Spleen (tissue), 11 donors: ENCODE measurements around the gene KCNK17. TPM values are rescaled to one million over a fixed set of nuclear protein-coding genes. Genes with fewer than 3 reads are reported as not detected.

Experiments
- DNase-seq: peaks from one replicate; pipeline ENCODE4 v3.0.0-alpha.2; 2020
- H3K27ac ChIP-seq, 8 donors: fragments of 200-600 bp; sonication (generic) in 7 of 8; 1 replicate in 4 of 8; 2 replicates in 4 of 8; pipeline versions ENCODE4 v1.5.0 to v1.8.0; 2016 to 2021; ENCODE audit warnings: inconsistent platforms in 4 of 8, mild to moderate bottlenecking in 4 of 8, moderate library complexity in 1 of 8
- H3K27me3 ChIP-seq, 7 donors: fragments of 200-600 bp; sonication (generic) in 6 of 7; replicated peaks in 1 of 7; 1 replicate in 4 of 7; 2 replicates in 3 of 7; pipeline versions ENCODE4 v1.5.0 to v1.8.0; 2016 to 2021; ENCODE audit warnings: inconsistent platforms in 3 of 7, mild to moderate bottlenecking in 1 of 7
- H3K36me3 ChIP-seq, 6 donors: fragments of 200-600 bp; sonication (generic) in 5 of 6; 1 replicate in 4 of 6; 2 replicates in 2 of 6; pipeline versions ENCODE4 v1.5.0 to v1.8.0; 2016 to 2021; ENCODE audit warnings: inconsistent platforms in 2 of 6
- H3K4me1 ChIP-seq, 6 donors: fragments of 200-600 bp; sonication (generic) in 5 of 6; 1 replicate in 3 of 6; 2 replicates in 3 of 6; pipeline versions ENCODE4 v1.5.0 to v1.8.0; 2016 to 2021; ENCODE audit warnings: inconsistent platforms in 3 of 6
- H3K4me3 ChIP-seq, 8 donors: fragments of 200-600 bp; sonication (generic) in 7 of 8; 1 replicate in 4 of 8; 2 replicates in 4 of 8; pipeline versions ENCODE4 v1.5.0 to v1.8.0; 2016 to 2021; ENCODE audit warnings: inconsistent platforms in 4 of 8, mild to moderate bottlenecking in 4 of 8, moderate library complexity in 2 of 8
- H3K9me3 ChIP-seq, 8 donors: fragments of 200-600 bp; sonication (generic) in 7 of 8; 1 replicate in 4 of 8; 2 replicates in 4 of 8; pipeline versions ENCODE4 v1.5.0 to v1.8.0; 2016 to 2021; ENCODE audit warnings: inconsistent platforms in 4 of 8
- POLR2A ChIP-seq, 3 donors: fragments of 450-650 bp; IDR thresholded peaks; one replicate each; pipeline ENCODE4 v1.5.1; 2017; ENCODE audit warnings: antibody characterized with exemption in 3 of 3, mild to moderate bottlenecking in 1 of 3
- POLR2AphosphoS5 ChIP-seq, 3 donors: sonication (generic); formaldehyde crosslinking; IDR thresholded peaks; one replicate each; pipeline ENCODE4 v1.5.1; 2017; ENCODE audit warnings: antibody characterized with exemption in 3 of 3
- WGBS, 5 donors: extraction: QIAGEN DNeasy Blood & Tissue Kit in 3 of 5; methylation state at CpG; one replicate each; pipeline versions ENCODE4 v1.1.5 to v1.1.7; 2013 to 2018; 5-methylcytosine and 5-hydroxymethylcytosine counted together
- intact Hi-C: fragments of 100-400 bp; cut with DNase I; formaldehyde crosslinking; loops from one replicate; pipeline ENCODE4 v1.15.0; 2023; ENCODE audit warnings: low total_unique reads
- polyA plus RNA-seq, 3 donors: library from polyadenylated mRNA; stranded (reverse); fragments of 200-250 nt; gene quantifications; one replicate each; pipeline ENCODE4 v1.2.1, GENCODE V29; 2013
- total RNA-seq, 7 donors: library from RNA; depleted of rRNA in 3 of 7; stranded (reverse); fragments of >200 nt in 3 of 7; fragmentation: NEBNext Ultra II Directional in 4 of 7; extraction: Animal tissue kit (Norgen Biotek cat#: 25700) in 4 of 7; gene quantifications; one replicate each; pipeline versions ENCODE4 v1.1.0 to v1.2.1, GENCODE V29; 2016 to 2021
- TF ChIP-seq, protein P1 (sequence below), 11 experiments: fragments of 200-600 bp in 7 of 11; fragments of 450-650 bp in 4 of 11; sonication (generic) in 4 of 11; IDR thresholded peaks in 8 of 11; conservative IDR thresholded peaks in 3 of 11; 1 replicate in 7 of 11; 2 replicates in 4 of 11; pipeline versions ENCODE4 v1.4.0 to v1.8.0; 2016 to 2021; ENCODE audit warnings: antibody characterized with exemption in 11 of 11, inconsistent platforms in 4 of 11, mild to moderate bottlenecking in 1 of 11
- donor health status: healthy with polysubstance abuse.
- donor health status: DM: no; HTN: no; CAD: no; lungs with moderate emphysema.
- donor health status: DM: no; HTN: no; CAD: no.
- donor health status: Bipolar disorder and iron deficiency.
- donor health status: healthy.
- donor health status: DM: no; HTN: no; CAD: no.
- donor health status: DM: yes; HTN: yes; CAD: no.

Gene KCNK17
- total and polyA plus RNA-seq, 10 donors: 0.16 to 0.98 (median 0.46) TPM; not detected in 2

DNA sequence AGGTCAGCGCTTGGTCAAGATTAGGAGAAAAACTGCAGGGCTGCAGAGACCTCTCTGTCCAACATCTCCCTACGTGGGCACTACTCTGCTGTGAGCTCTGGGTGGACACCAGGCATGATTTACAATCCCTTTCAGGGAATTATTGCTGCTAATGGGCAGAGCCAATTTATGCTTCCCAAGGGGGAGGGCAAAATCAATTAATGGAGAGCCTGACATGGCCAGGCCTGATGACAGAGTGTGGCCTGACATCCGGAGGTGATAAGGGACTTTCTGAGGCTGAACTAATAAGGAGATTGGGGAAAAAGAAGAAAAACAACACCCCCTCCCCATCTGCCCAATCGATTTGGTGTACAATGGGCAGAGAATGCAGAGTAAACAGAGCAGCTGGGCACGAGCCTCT is 13.3 kb upstream of the KCNK17 start:
- WGBS, 5 donors: 69 to 80% (median 76%) methylated on average over 5 of the region's 5 CpGs

DNA sequence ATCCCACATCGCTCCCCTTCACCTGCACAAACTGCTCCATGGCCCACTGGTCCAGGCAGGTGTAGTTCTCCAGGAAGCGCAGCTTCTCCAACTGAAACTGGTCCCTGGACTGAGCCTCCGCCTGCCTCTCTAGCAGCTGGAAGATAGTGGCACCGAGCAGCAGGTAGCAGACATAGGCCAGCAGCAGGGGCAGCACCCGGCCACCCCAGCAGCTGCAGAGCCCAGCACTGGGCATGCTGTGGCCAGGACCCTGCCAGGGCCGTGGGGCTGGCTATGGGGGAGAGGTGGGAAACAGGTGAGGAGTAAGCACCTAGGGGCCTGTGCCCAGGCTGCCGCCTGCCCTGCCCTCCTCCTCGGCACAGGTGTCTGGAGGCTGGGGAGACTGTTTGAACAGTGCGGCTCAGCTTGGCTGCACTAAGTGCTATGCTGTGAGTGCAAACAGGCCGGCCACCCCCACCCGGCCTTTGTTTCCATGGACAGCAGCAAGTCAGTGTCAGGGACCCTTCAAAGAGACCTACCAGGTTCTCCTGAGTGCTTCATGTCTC is 8.2 kb upstream of the KCNK17 start, which contains the start of gene KCNK16:
Gene KCNK16, minus strand, starts transcription at position 397 of the 545 bp plus-strand sequence. Its CDS starts 162 bp downstream, at position 235.
- no peak for TF ChIP-seq POLR2AphosphoS5 (IDR thresholded peaks at IDR 0.05)
- TF ChIP-seq, protein P1, sequence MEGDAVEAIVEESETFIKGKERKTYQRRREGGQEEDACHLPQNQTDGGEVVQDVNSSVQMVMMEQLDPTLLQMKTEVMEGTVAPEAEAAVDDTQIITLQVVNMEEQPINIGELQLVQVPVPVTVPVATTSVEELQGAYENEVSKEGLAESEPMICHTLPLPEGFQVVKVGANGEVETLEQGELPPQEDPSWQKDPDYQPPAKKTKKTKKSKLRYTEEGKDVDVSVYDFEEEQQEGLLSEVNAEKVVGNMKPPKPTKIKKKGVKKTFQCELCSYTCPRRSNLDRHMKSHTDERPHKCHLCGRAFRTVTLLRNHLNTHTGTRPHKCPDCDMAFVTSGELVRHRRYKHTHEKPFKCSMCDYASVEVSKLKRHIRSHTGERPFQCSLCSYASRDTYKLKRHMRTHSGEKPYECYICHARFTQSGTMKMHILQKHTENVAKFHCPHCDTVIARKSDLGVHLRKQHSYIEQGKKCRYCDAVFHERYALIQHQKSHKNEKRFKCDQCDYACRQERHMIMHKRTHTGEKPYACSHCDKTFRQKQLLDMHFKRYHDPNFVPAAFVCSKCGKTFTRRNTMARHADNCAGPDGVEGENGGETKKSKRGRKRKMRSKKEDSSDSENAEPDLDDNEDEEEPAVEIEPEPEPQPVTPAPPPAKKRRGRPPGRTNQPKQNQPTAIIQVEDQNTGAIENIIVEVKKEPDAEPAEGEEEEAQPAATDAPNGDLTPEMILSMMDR (IDR thresholded peaks at IDR 0.05 in 8 of 11, conservative IDR thresholded peaks at IDR 0.05 in 3 of 11): no peak
- TF ChIP-seq POLR2A (IDR thresholded peaks at IDR 0.05): no peak
- intact Hi-C loops: no loop called here
- Histone ChIP-seq H3K36me3 (no peaks in the 10 kb centered on the region), H3K9me3 (no peaks in the 10 kb centered on the region), H3K4me1 (peaks cover 0 to 8% (median 0%) of the 10 kb centered on the region in 6 donors), H3K4me3 (no peak within 1 kb of the TSS), H3K27ac (no peak within 1 kb of the TSS), H3K27me3 (peaks cover 0 to 19% (median 0%) of the 10 kb centered on the region in 7 donors)
- DNase-seq: no peak
- 75 to 91% (median 83%) methylated on average over 6 to 11 of the region's 11 CpGs for WGBS, 5 donors

More for the DNA sequence above, 13.3 kb upstream of the KCNK17 start:
- Histone ChIP-seq H3K27me3 (peaks cover 0 to 23% (median 0%) of the 10 kb centered on the region in 7 donors), H3K27ac (no peak overlapping the region), H3K4me1 (peaks cover 0 to 6% (median 0%) of the 10 kb centered on the region in 6 donors), H3K9me3 (no peaks in the 10 kb centered on the region), H3K36me3 (no peaks in the 10 kb centered on the region), H3K4me3 (no peak overlapping the region)
- no peak for DNase-seq
- TF ChIP-seq POLR2AphosphoS5 (IDR thresholded peaks at IDR 0.05): no peak
- TF ChIP-seq POLR2A (IDR thresholded peaks at IDR 0.05): no peak
- TF ChIP-seq, protein P1 (IDR thresholded peaks at IDR 0.05 in 8 of 11, conservative IDR thresholded peaks at IDR 0.05 in 3 of 11): no peak
- intact Hi-C loops: no loop called here

DNA sequence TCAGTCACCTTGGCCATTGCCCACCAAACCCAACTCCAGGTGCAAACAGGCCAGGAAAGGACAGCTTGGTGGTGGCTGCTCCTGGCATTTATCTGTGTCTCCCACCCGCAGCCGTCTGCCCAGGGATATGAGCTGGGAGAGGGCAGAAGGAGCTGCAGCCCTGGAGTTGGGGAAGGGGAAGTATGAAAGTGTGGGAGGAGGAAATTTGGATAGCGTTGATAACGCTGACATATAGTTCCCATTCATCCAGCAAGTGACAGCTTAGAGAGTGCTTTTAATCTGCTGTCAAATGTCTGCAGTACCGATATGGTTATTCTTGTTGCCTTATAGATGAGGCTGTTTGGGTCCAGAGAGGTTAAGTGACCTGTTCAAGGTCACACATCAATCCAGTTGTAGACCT is 7.5 kb upstream of the KCNK17 start:
- DNase-seq: no peak
- TF ChIP-seq POLR2A (IDR thresholded peaks at IDR 0.05): no peak
- TF ChIP-seq, protein P1 (IDR thresholded peaks at IDR 0.05 in 8 of 11, conservative IDR thresholded peaks at IDR 0.05 in 3 of 11): no peak
- no peak for TF ChIP-seq POLR2AphosphoS5 (IDR thresholded peaks at IDR 0.05)
- peaks cover 0 to 8% (median 0%) of the 10 kb centered on the region in 6 donors for H3K4me1 ChIP-seq

DNA sequence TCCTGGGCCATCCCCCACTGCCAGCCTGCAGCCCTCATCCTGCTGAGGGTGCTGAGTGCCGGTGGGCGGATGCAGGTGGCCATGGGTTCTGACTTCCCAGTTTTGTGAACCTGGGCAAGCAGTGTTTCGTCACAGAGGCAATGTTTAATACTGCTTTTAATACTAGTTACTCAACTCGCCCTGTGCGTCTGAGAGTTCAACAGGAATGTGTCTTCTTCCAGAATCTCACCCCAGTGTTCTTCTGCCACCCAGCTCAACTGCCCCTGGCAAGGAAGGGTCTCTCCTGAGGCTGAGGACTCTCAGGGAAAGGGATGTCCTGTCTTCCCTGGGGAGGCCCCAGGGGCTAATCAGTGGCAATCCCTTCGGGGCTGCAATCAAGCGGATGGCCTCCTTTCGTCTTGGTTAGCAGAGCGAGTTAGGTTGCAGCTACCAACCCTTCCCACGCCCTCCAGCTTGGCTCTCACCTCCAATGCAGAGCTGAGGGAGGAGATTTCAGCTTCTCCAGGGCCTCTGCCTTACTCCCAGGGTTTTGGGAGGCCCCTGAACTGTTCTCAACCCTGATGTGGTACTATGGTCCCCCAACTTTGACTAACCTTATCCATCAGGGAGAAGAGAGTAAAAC is 6.3 kb upstream of the KCNK17 start:
- Histone ChIP-seq H3K4me1 (peaks cover 0 to 8% (median 0%) of the 10 kb centered on the region in 6 donors), H3K4me3 (no peak overlapping the region), H3K9me3 (no peaks in the 10 kb centered on the region), H3K27me3 (peaks cover 0 to 20% (median 0%) of the 10 kb centered on the region in 7 donors), H3K27ac (no peak overlapping the region), H3K36me3 (no peaks in the 10 kb centered on the region)
- WGBS, 5 donors: 38 to 51% (median 44%) methylated on average over 9 to 10 of the region's 10 CpGs
- intact Hi-C loops: no loop called here
- TF ChIP-seq, protein P1 (IDR thresholded peaks at IDR 0.05 in 8 of 11, conservative IDR thresholded peaks at IDR 0.05 in 3 of 11): no peak
- TF ChIP-seq POLR2AphosphoS5 (IDR thresholded peaks at IDR 0.05) (no peak), POLR2A (IDR thresholded peaks at IDR 0.05) (no peak)
- no peak for DNase-seq

More for the DNA sequence above, 7.5 kb upstream of the KCNK17 start:
- 14 to 36% (median 27%) methylated on average over 5 of the region's 5 CpGs for WGBS, 5 donors
- Histone ChIP-seq H3K27me3 (peaks cover 0 to 17% (median 0%) of the 10 kb centered on the region in 7 donors), H3K9me3 (no peaks in the 10 kb centered on the region), H3K36me3 (no peaks in the 10 kb centered on the region), H3K27ac (no peak overlapping the region), H3K4me3 (no peak overlapping the region)
- intact Hi-C loops: no loop called here
